GM12873 (cell line): ENCODE data around the gene TXLNB.

Experiments used
- CTCF ChIP-seq: IDR thresholded peaks from 2 replicates; pipeline ENCODE4 v1.5.1; 2012; ENCODE audit warnings: low read depth, mild to moderate bottlenecking, moderate library complexity, low read length, control low read depth; ENCODE audit not compliant: insufficient read depth; ENCODE audit errors: missing control alignments

The TXLNB gene

GRCh38 chr6:139324301-139324555 is 32.4 kb upstream of the TXLNB start:
- no peak for TF ChIP-seq CTCF

DNA sequence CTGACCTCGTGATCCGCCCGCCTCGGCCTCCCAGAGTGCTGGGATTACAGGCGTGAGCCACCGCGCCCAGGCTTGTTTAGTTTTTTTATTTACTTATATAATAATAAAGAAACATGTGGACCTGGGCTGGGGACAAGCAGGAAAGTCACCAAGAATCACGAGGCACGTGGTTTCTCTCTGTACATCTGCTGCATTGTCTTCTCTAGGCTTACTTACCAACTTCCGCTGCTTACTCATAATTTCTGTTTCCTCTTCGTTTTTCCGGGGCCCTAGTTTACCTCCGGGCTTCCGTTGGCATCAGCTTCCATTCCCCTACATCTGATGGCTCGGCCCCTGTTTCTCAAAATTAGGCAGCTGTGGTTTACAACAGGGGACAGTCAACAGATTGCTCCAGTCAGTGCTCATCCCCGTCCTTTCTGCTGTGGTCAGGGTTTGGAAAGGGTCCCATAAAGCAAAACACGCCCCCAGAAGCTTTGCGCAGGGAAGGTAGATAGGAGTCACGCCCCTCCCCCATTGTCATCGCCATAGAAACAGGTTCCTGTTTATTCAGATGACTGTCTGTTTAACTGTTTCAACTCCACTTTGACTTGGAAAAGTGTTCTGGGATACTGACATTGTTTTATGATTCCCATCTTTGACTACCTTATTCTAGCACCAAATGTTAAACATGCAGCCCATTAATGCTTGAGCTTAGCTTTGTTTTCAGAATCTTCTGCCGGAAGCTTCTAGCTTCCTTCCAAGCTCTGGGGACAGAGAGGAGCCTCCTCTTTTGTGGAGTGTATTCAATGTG is 31.9 kb upstream of the TXLNB start:
- no peak for TF ChIP-seq CTCF

DNA sequence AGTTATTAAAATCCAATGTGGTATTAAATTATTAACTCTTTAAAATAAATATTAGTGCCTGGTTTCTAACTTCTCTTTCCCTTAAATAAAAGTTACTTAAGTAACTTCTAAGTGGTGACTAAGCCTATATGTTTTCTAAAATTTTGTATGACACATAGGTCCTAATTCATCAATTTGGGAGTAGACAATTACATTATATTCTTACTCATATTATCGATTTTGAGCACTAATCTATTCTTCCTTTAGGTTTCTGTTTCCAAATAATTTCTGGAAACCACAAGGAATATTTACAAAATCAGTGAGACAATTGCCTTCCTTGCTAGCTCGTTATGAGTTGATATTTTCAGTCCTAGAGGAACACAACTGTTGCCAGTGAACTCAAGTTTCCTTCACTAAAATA is 28.3 kb upstream of the TXLNB start:
- no peak for TF ChIP-seq CTCF

DNA sequence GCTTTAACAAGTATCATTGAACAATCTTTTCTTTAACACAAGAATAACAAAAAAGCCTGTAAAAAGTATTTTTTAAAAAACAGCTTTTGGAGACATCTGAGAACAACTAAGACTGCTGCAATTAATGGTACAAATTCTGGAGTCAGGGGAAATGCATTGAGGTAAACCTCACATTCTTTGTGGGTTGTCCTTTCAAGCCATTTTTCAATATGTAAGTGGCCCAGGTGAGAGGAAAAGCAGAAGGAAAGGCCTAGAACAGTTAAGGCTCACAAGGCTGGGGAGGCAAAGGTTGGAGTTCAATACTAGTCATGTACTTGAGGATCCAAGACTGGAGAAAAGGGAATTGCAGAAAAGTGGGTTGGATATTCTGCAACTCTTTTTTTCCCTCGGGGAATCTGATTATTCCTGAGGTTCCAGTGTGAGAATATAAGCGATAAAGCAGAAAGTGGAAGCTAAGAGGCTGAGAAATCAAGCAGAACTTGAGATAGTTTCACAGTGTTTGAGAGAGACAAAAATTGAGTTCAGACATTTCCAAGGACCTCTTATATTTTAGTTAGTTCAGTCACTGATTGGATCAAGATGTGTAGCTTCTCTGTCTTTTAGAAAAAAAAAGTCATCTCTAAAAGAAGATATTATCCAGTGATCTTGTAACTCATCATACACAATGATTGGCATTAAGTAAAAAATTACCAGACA is 25.0 kb upstream of the TXLNB start:
- TF ChIP-seq CTCF: no peak

DNA sequence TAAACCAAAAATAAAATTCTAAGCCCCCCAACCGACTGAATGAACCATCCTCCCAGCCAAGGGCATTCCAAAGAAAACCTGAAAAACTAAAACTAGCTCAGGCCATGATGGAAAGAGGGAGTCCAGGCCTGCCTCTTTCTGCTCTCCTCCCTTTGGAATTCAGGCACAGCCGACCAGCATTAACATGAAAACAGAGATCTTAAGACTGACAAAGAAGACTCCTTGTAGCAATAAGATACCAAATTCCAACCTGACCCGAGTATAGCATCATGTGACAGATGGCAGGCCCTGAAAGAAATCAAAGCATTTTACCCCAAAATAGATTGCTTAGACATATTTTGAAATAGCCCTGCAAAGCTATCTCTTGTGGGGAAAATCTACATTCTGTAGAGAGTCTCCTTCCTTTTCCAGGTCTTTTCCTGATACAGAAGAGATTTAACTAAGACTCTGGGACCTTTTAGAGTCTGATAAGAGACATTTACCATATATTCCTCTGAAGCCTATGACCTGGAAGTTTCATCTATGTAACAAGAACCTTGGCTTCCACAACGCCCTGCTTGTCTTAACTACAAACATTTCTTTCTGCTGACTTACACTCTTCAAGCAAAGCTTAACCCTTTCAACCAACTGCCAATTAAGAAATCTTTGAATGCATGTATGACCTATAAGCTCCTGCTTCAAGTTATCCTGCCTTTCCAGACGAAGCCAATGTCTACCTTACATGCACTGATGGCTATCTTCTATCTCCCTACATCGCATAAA is 22.2 kb upstream of the TXLNB start:
- TF ChIP-seq CTCF: no peak

GRCh38 chr6:139313229-139313628 is 21.4 kb upstream of the TXLNB start:
- TF ChIP-seq CTCF: no peak

GRCh38 chr6:139311831-139312230 is 20.0 kb upstream of the TXLNB start:
- no peak for TF ChIP-seq CTCF
